GM10248 (cell line): Measurements from ENCODE around the gene PODNL1.

Source experiments
- CTCF ChIA-PET: fragments of 300-600 bp; sonication (Branson Sonifier 250); formaldehyde crosslinking; extraction: SDS; loops from one replicate; lab custom pipeline; 2021; ENCODE audit warnings: antibody characterized with exemption; lab: Yijun Ruan, JAX
- POLR2A ChIA-PET: fragments of 350-650 bp; sonication (Branson Sonifier 250); formaldehyde crosslinking; extraction: SDS; loops from one replicate; lab custom pipeline; 2020; ENCODE audit warnings: antibody characterized with exemption; lab: Yijun Ruan, JAX
- DNase-seq: peaks from one replicate; pipeline ENCODE4 v3.0.0; 2012; ENCODE audit errors: extremely low spot score
- TF ChIP-seq, protein P1 (sequence below): IDR thresholded peaks from 2 replicates; pipeline ENCODE4 v1.5.1; 2012; ENCODE audit warnings: mild to moderate bottlenecking, low read depth; ENCODE audit errors: extremely low read depth, missing control alignments, control extremely low read depth

Gene PODNL1

DNA sequence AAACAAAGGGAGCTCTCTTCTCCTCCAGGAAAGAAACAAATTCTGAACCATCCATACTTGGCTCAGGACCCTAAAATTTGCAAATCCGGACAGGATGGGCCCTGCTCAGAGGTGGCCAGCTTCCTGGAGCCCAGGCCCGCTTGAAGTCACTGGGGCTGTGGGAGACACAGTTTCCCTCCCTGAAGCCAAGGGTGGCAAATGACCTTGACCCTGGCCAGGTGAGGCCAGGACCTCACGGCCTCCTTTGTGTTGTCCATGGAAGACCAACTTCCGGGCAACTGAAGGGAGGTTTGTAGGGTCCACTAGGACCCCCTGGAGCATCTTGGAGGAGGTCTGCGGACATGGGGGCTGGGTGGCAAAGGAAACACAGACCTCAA, 55.8 kb downstream of the PODNL1 start:
- ChIA-PET CTCF (interaction anchor here (1.4 to 4.9 kb wide), 9 partner anchors 16 to 255 kb away, joined by 3 to 84 read pairs (median 11); partner anchors contain the start of genes CC2D1A, IL27RA and MISP3), POLR2A (interaction anchor here (0.6 kb wide), 1 partner anchor 244 kb away, joined by 3 read pairs; no protein-coding TSS in a partner anchor)
- no peak for DNase-seq
- TF ChIP-seq, protein P1, sequence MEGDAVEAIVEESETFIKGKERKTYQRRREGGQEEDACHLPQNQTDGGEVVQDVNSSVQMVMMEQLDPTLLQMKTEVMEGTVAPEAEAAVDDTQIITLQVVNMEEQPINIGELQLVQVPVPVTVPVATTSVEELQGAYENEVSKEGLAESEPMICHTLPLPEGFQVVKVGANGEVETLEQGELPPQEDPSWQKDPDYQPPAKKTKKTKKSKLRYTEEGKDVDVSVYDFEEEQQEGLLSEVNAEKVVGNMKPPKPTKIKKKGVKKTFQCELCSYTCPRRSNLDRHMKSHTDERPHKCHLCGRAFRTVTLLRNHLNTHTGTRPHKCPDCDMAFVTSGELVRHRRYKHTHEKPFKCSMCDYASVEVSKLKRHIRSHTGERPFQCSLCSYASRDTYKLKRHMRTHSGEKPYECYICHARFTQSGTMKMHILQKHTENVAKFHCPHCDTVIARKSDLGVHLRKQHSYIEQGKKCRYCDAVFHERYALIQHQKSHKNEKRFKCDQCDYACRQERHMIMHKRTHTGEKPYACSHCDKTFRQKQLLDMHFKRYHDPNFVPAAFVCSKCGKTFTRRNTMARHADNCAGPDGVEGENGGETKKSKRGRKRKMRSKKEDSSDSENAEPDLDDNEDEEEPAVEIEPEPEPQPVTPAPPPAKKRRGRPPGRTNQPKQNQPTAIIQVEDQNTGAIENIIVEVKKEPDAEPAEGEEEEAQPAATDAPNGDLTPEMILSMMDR: no peak

DNA sequence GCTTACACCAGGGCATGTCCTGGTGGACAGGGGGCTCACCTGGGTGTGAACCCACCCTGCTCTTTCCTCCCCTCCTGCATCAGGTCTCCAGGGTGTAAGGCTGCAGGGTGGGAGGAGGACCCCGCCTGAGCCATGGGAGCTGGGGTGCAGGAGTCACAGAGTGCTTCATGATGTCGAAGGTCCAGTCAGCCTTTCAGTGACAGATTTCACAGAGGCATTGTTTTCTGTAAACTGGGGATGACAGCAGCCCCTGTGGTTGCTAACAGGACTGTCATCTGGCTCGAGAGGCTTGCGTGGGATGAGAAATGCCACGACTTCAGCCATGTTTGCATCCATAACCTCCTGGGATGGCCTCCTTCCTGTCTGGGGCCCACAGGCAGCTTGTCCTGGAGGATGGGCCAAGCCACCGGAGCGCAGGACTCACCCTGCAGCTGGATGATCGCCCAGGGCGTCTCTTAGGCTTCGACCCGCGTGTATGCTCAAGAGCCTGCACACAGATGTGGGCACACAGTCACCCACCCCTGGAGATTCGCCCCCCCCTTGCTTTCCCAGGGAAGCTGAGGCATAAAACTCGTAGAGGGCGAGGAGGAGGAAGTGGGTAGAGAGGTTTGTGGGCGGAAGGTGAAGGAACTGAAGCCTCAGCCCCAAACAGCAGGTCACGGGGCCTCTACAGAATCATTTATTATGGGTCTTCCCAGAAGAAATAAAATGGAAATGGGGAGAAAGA, 56.4 kb downstream of the PODNL1 start:
- ChIA-PET POLR2A (interaction anchor here (0.6 kb wide), 1 partner anchor 244 kb away, joined by 3 read pairs; no protein-coding TSS in a partner anchor), CTCF (interaction anchor here (1.4 to 4.9 kb wide), 15 partner anchors 10 to 286 kb away, joined by 3 to 84 read pairs (median 8); partner anchors contain the start of genes CC2D1A, IL27RA and MISP3)
- peak; percentile 56 for DNase-seq
- TF ChIP-seq, protein P1: no peak

DNA sequence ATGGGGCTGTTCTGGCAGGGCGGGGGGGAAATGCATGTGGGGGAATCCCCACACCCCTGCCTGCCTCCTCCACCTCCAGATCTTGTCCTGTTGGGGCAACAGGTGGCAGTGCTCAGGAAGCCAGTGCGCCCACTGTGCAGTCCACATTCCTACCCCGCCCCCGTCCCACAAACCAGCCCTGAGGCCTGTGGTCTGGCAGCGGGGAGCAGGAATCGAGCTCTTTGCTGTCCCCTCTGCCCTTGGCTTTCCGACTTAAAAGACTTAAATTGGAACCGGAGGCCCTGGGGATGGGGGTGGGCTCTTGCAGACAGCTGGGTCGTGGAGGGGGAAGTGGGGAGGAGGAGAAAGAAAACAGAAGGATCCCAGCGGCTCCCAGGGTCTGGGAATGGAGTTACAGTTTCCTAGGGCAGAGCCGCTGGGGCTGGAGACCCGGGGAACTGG, 56.9 kb downstream of the PODNL1 start:
- CTCF ChIA-PET: interaction anchor here (0.8 to 4.9 kb wide), 27 partner anchors 10 to 438 kb away, joined by 3 to 84 read pairs (median 5); partner anchors contain the start of genes ASF1B, CC2D1A, IL27RA and MISP3
- POLR2A ChIA-PET: no interaction called here
- TF ChIP-seq, protein P1: no peak
- no peak for DNase-seq
